VCaP (cell line): Measurements from ENCODE around the gene ITPR2.

Experiments
- H3K27ac ChIP-seq: fragments of 450-650 bp; 2 replicates; pipeline ENCODE4 v1.5.1; 2017
- TF ChIP-seq, protein P1 (sequence below): fragments of 450-650 bp; conservative IDR thresholded peaks from 2 replicates; pipeline ENCODE4 v1.5.1; 2017; ENCODE audit warnings: mild to moderate bottlenecking, moderate library complexity

The ITPR2 gene

DNA sequence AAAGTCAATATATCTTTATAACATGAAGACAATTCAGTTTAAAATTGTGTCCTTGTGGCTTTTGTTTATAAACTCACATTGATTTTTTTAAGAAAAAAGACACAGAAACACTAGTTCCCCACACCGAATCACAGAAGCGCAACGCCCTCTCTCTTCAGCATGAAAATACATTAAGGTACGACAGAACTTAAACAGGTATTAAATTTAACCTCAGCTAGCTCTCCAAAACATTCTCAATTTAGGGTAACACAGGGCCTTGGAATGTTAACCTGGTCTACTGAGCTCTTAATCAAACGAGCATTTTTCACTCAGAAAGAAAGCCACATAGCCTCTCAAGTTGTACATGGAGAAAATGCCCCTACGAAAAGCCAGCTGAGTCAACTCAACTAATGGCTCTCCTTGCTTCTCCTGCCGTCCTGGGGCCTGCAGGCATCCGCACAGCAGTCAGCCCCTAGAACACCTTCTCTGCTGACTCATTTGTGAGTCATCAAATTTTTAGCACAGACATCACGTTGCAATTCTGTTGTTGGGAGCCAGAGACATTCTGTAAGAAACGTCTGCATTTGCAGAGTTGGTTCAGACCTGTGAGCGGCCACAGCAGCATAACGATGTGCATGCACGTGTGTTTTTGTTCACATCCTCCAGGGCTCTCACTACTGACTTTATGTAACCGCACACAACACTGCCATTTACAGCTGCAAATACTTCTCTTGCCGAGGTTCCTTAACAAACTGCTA, 141.6 kb downstream of the ITPR2 start:
- H3K27ac ChIP-seq = no peak overlapping the region
- TF ChIP-seq, protein P1, sequence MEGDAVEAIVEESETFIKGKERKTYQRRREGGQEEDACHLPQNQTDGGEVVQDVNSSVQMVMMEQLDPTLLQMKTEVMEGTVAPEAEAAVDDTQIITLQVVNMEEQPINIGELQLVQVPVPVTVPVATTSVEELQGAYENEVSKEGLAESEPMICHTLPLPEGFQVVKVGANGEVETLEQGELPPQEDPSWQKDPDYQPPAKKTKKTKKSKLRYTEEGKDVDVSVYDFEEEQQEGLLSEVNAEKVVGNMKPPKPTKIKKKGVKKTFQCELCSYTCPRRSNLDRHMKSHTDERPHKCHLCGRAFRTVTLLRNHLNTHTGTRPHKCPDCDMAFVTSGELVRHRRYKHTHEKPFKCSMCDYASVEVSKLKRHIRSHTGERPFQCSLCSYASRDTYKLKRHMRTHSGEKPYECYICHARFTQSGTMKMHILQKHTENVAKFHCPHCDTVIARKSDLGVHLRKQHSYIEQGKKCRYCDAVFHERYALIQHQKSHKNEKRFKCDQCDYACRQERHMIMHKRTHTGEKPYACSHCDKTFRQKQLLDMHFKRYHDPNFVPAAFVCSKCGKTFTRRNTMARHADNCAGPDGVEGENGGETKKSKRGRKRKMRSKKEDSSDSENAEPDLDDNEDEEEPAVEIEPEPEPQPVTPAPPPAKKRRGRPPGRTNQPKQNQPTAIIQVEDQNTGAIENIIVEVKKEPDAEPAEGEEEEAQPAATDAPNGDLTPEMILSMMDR = no peak

DNA sequence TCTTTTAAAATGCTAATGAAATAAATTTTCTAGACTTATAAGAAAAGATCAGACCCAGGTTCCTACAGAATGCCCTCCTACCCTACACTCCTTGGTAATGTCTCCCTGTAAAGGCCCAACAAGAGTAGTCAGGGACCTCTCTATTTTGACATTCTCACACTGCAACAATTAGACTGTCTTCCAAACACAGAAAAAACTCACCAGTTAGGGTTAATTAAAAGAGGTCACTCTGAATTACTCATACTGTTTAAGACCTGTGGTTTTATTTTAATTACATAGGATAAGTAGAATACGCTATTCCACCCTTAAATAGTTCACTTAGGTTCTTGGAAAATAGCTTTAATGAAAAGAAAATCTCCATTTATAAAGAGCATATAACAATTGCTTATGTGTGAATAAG, 142.4 kb downstream of the ITPR2 start:
- H3K27ac ChIP-seq = no peak overlapping the region

DNA sequence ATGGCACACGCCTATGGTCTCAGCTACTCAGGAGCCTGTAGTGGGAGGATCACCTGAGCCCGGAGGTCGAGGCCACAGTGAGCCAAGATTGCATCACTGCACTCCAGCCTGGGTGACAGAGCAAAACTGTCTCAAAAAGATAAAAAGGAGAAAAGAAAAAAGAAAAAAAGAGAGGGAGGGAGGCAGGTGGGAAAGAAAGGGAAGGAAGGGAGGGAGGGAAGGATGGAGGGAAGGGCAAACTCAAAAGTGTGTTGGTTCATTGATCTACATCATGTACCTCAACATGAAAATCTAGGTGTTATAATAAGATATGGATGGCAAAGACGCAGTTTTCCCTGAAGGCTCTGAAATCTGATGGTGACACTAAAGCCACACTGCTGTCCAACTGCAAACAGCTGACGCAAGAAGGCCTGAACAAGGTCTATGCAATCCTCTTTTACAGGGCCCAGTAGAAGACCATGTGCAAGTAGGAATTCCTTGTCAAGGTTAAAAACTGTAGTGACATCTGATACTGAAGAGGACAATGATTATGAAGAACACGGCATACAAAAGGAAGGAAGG, 143.6 kb downstream of the ITPR2 start:
- TF ChIP-seq, protein P1 = no peak
- H3K27ac ChIP-seq = no peak overlapping the region

More for the DNA sequence above, 142.4 kb downstream of the ITPR2 start:
- TF ChIP-seq, protein P1 = no peak

DNA sequence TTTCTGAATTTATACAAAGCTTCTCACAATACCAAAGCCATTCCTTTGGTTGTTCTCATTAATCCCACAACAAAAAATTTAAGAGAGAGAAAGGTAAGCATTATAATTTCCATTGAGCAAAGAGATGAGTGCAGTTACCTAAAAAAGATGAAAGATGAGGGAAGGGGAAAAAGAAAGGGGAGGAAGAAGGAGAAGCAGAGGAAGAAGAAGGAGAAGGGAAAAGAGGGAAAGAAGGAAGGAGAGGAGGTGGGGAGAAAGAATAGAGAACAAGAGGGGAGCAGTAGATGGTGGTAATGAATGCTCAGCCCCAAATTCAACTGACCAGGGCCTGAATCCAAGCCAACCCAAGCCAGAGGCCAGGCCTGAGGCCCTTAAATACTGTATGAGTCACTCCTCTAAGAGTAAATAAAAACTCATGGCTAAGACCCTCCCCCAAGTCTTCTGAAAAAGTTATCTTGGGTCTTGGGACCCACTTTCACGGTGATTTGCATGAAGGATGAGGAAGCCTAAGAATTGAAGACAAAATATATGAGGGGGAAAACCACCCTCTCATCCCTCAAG, 144.6 kb downstream of the ITPR2 start:
- TF ChIP-seq, protein P1 = no peak

DNA sequence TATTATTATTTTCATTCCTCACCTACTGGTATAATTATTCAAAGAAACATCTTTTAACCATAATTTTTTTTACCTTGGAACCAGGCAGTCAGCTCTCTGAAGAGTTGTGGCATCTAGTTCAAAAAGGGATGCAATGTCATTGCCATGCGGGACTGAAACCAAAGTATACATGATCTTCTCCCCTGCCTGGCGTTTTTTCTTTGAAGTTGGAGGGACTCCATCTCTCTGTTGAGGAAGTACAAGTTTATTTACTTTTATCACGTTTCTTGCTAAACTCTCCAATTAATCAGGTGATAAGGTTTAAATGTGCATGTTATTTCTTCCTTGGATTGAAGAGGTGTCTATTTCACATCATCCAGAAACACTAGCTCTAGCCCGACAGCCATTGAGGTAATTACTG, 146.6 kb downstream of the ITPR2 start:
- H3K27ac ChIP-seq = no peak overlapping the region
- TF ChIP-seq, protein P1 = no peak

More for the DNA sequence above, 144.6 kb downstream of the ITPR2 start:
- no peak overlapping the region for H3K27ac ChIP-seq

DNA sequence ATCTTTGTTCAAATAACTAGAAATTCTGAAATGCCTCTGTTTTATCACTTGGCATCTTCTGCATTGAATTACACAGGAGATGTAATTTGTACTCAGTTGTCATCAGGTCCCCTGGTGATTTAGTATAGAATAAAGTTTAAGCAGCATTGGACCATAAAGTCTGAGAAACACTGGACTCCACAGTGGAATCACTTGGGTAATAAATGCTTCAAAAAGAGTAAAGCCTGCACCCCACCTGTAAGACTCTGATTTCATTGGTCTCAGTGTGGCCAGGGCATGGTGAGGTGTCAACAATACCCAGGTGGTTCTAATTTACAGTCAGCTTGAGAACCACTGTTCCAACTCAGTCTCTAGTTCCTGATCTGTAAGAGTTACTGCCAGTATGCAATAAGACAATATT, 148.9 kb downstream of the ITPR2 start:
- no peak overlapping the region for H3K27ac ChIP-seq

DNA sequence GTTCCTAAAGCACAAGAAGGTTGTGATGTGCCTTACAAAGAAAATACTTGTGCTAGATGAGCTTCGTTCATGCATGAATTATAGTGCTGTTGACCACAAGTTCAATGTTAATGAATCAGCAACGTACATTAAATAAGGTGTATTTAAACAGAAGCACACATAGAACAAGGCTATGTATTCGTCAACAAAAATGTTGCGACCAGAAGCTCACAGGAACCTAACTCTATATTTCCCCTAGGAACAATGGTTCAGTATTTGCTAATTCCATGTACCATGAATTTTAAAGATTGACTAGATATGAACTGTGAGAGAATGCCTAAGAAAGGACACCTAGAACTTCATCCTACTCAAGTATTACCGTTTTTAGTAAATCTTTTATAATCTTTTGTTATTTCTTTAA, 149.6 kb downstream of the ITPR2 start:
- TF ChIP-seq, protein P1 = no peak
- no peak overlapping the region for H3K27ac ChIP-seq

More for the DNA sequence above, 148.9 kb downstream of the ITPR2 start:
- TF ChIP-seq, protein P1 = no peak
